Measurements from ENCODE around the gene COL26A1.
"Not testable (repeated sequence)": the region's sequence is repeated elsewhere in the genome, so short reads cannot be mapped to it uniquely, and the experiment has no call there.

The COL26A1 gene

DNA sequence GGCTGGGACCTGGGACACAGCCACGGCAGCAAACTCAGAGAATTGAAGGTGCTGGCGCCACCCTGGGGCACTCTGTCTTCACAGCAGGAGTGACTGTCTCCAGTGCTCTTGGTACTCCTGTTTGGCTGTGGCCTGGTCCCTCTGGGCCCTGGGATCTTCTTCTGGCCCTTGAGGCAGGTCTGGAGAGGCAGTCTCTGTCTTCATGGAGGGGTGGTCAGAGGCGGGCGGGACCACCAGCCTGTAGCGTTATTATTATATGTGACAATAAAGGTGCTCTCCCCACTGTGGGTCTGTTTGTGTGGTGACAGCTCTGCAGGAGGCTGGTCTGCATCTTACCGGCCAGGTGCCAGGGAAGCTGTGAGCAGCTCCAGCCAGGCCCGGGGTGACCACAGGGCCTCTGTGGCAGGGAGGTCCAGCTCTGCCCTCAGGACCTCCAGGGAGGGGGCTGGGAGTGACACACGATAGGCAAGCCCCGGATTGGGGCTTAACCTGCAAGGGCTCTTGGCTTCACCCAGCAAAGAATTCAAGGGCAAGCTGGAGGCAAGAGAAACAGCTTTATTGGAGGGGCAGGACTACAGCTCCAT, 196.2 kb downstream of the COL26A1 start:
- Histone ChIP-seq H3K27ac (replicated peaks) (no peak overlapping the region), H3K27me3 (ENCODE audit: insufficient read depth, poor library complexity, severe bottlenecking) (no peaks in the 10 kb centered on the region), H3K4me3 (replicated peaks; ENCODE audit: insufficient read depth, low read length) (no peak overlapping the region)
- TF ChIP-seq, protein P1, sequence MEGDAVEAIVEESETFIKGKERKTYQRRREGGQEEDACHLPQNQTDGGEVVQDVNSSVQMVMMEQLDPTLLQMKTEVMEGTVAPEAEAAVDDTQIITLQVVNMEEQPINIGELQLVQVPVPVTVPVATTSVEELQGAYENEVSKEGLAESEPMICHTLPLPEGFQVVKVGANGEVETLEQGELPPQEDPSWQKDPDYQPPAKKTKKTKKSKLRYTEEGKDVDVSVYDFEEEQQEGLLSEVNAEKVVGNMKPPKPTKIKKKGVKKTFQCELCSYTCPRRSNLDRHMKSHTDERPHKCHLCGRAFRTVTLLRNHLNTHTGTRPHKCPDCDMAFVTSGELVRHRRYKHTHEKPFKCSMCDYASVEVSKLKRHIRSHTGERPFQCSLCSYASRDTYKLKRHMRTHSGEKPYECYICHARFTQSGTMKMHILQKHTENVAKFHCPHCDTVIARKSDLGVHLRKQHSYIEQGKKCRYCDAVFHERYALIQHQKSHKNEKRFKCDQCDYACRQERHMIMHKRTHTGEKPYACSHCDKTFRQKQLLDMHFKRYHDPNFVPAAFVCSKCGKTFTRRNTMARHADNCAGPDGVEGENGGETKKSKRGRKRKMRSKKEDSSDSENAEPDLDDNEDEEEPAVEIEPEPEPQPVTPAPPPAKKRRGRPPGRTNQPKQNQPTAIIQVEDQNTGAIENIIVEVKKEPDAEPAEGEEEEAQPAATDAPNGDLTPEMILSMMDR (IDR thresholded peaks at IDR 0.05; ENCODE audit: insufficient read depth, low read length) = no peak
- TF ChIP-seq POLR2AphosphoS5 (IDR thresholded peaks at IDR 0.05; ENCODE audit: low read depth) (no peak), SPI1 (IDR thresholded peaks at IDR 0.05; ENCODE audit: borderline replicate concordance, low read depth) (no peak), GABPA (IDR thresholded peaks at IDR 0.05; ENCODE audit: low read depth) (no peak)
- TF ChIP-seq, protein P2, sequence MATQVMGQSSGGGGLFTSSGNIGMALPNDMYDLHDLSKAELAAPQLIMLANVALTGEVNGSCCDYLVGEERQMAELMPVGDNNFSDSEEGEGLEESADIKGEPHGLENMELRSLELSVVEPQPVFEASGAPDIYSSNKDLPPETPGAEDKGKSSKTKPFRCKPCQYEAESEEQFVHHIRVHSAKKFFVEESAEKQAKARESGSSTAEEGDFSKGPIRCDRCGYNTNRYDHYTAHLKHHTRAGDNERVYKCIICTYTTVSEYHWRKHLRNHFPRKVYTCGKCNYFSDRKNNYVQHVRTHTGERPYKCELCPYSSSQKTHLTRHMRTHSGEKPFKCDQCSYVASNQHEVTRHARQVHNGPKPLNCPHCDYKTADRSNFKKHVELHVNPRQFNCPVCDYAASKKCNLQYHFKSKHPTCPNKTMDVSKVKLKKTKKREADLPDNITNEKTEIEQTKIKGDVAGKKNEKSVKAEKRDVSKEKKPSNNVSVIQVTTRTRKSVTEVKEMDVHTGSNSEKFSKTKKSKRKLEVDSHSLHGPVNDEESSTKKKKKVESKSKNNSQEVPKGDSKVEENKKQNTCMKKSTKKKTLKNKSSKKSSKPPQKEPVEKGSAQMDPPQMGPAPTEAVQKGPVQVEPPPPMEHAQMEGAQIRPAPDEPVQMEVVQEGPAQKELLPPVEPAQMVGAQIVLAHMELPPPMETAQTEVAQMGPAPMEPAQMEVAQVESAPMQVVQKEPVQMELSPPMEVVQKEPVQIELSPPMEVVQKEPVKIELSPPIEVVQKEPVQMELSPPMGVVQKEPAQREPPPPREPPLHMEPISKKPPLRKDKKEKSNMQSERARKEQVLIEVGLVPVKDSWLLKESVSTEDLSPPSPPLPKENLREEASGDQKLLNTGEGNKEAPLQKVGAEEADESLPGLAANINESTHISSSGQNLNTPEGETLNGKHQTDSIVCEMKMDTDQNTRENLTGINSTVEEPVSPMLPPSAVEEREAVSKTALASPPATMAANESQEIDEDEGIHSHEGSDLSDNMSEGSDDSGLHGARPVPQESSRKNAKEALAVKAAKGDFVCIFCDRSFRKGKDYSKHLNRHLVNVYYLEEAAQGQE (IDR thresholded peaks at IDR 0.05; ENCODE audit: insufficient replicate concordance, low read depth) = no peak
- DNase-seq (ENCODE audit: low read depth in 1 of 2, low spot score in 1 of 2) = no peak

DNA sequence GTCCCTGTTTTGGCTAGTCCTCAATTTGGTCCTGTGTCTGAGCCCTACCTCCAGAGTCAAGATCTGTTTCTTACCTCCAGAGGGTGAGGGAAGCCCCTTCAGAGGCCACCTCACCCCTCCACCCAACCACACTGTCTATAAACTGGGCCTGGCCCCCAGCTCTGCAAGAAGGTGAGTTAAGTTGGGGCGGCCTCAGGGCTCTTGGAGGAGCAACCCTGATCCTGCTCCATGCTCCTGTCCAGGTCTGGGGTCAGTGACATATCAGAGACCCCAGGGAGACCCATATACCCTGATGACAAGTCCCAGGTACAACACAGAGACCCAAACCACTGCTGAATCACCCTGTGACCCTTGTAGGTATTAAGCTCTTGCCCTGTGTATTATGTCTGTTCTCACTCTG, 196.9 kb downstream of the COL26A1 start:
- no peak overlapping the region for H3K4me3 ChIP-seq (replicated peaks; ENCODE audit: insufficient read depth, low read length)
- no peak for TF ChIP-seq SPI1 (IDR thresholded peaks at IDR 0.05; ENCODE audit: borderline replicate concordance, low read depth)
- TF ChIP-seq, protein P1 (IDR thresholded peaks at IDR 0.05; ENCODE audit: insufficient read depth, low read length) = no peak
- TF ChIP-seq, protein P2 (IDR thresholded peaks at IDR 0.05; ENCODE audit: insufficient replicate concordance, low read depth) = no peak
- TF ChIP-seq GABPA (IDR thresholded peaks at IDR 0.05; ENCODE audit: low read depth) = no peak
- no peak for TF ChIP-seq POLR2AphosphoS5 (IDR thresholded peaks at IDR 0.05; ENCODE audit: low read depth)
- H3K27me3 ChIP-seq (ENCODE audit: insufficient read depth, poor library complexity, severe bottlenecking) = no peaks in the 10 kb centered on the region
- H3K27ac ChIP-seq (replicated peaks) = no peak overlapping the region
- no peak for DNase-seq (ENCODE audit: low read depth in 1 of 2, low spot score in 1 of 2)

DNA sequence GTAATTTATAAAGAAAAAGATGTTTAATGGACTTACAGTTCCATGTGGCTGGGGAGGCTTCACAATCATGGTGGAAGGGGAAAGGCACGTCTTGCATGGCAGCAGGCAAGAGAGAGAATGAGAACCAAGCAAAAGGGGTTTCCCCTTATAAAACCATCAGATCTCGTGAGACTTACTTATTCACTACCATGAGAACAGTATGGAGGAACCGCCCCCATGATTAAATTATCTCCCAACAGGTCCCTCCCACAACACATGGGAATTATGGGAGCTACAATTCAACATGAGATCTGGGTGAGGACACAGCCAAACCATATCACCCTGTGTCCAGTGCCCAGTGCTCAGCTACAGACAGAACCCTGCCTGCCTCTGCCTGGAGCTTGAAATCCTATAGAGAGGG, 197.3 kb downstream of the COL26A1 start:
- DNase-seq (ENCODE audit: low read depth in 1 of 2, low spot score in 1 of 2); H3K27me3 ChIP-seq (ENCODE audit: insufficient read depth, poor library complexity, severe bottlenecking); H3K27ac ChIP-seq (replicated peaks); H3K4me3 ChIP-seq (replicated peaks; ENCODE audit: insufficient read depth, low read length): not testable (repeated sequence)

DNA sequence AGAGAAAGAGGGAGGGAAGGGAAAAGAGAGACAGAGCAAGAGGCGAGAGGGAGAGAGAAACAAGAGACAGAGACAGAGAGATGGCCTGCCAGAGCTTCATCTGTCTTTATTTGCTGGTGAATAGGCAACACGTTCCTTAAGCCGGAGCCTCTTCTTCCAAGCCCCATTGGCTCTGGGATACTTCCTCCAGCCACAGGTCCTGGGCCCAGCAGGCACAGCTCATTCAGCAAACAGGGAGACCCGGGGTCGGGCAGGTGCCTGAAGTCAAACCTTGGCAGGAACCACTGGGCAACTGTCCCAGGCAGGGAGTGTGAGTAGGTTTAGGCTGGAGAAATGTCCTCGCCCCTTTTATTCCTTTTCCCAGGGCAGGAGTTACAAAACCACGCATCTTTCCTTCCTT, 198.2 kb downstream of the COL26A1 start:
- TF ChIP-seq POLR2AphosphoS5 (IDR thresholded peaks at IDR 0.05; ENCODE audit: low read depth) = no peak
- TF ChIP-seq SPI1 (IDR thresholded peaks at IDR 0.05; ENCODE audit: borderline replicate concordance, low read depth) = no peak
- TF ChIP-seq GABPA (IDR thresholded peaks at IDR 0.05; ENCODE audit: low read depth) = no peak
- TF ChIP-seq, protein P1 (IDR thresholded peaks at IDR 0.05; ENCODE audit: insufficient read depth, low read length) = no peak
- TF ChIP-seq, protein P2 (IDR thresholded peaks at IDR 0.05; ENCODE audit: insufficient replicate concordance, low read depth) = no peak
- no peak overlapping the region for H3K4me3 ChIP-seq (replicated peaks; ENCODE audit: insufficient read depth, low read length)
- no peak overlapping the region for H3K27ac ChIP-seq (replicated peaks)
- no peaks in the 10 kb centered on the region for H3K27me3 ChIP-seq (ENCODE audit: insufficient read depth, poor library complexity, severe bottlenecking)
- DNase-seq (ENCODE audit: low read depth in 1 of 2, low spot score in 1 of 2) = no peak

DNA sequence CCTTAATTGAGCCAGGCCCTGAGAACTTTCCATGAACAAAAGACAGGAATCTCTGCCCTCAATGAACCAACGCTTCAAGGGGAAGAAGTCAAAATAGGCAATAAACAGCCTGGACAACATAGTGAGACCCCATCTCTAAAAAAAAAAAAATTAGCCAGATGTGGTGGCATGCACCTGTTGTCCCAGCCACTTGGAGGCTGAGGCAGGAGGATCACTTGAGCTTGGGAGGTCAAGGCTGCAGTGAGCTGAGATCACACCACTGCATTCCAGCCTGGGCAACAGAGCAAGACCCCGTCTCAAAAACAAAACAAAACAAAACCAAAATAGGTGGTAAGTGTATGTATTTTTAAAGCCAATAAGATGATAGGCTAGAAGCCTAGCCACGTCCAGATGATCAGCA, 198.6 kb downstream of the COL26A1 start:
- not testable (repeated sequence) for H3K4me3 ChIP-seq (replicated peaks; ENCODE audit: insufficient read depth, low read length); H3K27ac ChIP-seq (replicated peaks); H3K27me3 ChIP-seq (ENCODE audit: insufficient read depth, poor library complexity, severe bottlenecking); DNase-seq (ENCODE audit: low read depth in 1 of 2, low spot score in 1 of 2)
